Muscle of leg (tissue), 11 donors: ENCODE measurements around the gene ANAPC5. TPM values are rescaled to one million over a fixed set of nuclear protein-coding genes. Genes with fewer than 3 reads are reported as not detected.
"Not testable (repeated sequence)": the region's sequence is repeated elsewhere in the genome, so short reads cannot be mapped to it uniquely, and the experiment has no call there.

Source experiments
- DNase-seq: peaks from one replicate; pipeline ENCODE4 v3.0.0; 2013
- H3K27ac ChIP-seq: one replicate; pipeline ENCODE4 v1.5.1; 2013; ENCODE audit warnings: mild to moderate bottlenecking, low read length, control low read depth
- H3K27me3 ChIP-seq: one replicate; pipeline ENCODE4 v1.6.1; 2013; ENCODE audit warnings: low read length; ENCODE audit not compliant: control insufficient read depth, insufficient read depth
- H3K36me3 ChIP-seq: one replicate; pipeline ENCODE4 v1.6.1; 2013; ENCODE audit warnings: low read length; ENCODE audit not compliant: control insufficient read depth, insufficient read depth
- H3K4me1 ChIP-seq: one replicate; pipeline ENCODE4 v1.6.1; 2013; ENCODE audit warnings: low read length; ENCODE audit not compliant: control insufficient read depth, insufficient read depth
- H3K4me3 ChIP-seq: one replicate; pipeline ENCODE4 v1.5.1; 2013; ENCODE audit warnings: low read length, control low read depth
- H3K9me3 ChIP-seq: replicated peaks from 2 replicates; pipeline ENCODE4 v1.6.1; 2013; ENCODE audit warnings: low read depth, low read length; ENCODE audit not compliant: control insufficient read depth
- WGBS: methylation state at CpG from one replicate; pipeline ENCODE4 v1.1.5; 2013; ENCODE audit warnings: missing lambda C conversion rate; ENCODE audit not compliant: insufficient coverage; 5-methylcytosine and 5-hydroxymethylcytosine counted together
- polyA plus RNA-seq, 8 donors: library from polyadenylated mRNA; unstranded; fragments of 120-200 nt; gene quantifications; one replicate each; pipeline versions ENCODE4 v1.2.1 to v1.2.3, GENCODE V29; 2013; ENCODE audit warnings: inconsistent platforms in 1 of 8, low replicate concordance in 1 of 8; ENCODE audit not compliant: insufficient read length in 8 of 8, insufficient read depth in 1 of 8
- total RNA-seq: library from RNA; stranded (reverse); fragments of 120-200 nt; gene quantifications from one replicate; pipeline ENCODE4 v1.2.4, GENCODE V29; 2013

The ANAPC5 gene
- total and polyA plus RNA-seq, 9 donors: 93.3 to 114 (median 106) TPM

DNA sequence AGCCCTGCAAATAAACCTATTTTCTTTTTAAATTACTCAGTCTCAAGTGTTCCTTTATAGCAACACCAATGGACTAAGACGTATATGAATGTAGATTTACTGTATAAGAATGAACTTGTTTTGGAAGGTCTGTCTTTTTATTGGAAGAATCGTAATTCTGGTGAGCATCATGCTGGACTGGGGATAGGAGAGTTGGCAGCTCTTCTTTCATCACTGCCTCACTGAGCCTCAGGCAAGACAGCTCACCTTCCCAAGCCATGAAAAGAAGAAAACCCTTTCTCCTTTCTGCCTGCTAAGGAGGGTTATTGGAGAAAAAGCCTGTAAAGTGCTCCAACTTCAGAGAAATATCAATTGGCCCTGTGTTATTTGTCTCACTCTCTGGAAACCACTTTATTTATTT lies 38.6 kb upstream of the ANAPC5 start:
- Histone ChIP-seq H3K27ac (no peak overlapping the region), H3K4me1 (no peaks in the 10 kb centered on the region), H3K4me3 (no peak overlapping the region), H3K9me3 (no peaks in the 10 kb centered on the region), H3K27me3 (no peaks in the 10 kb centered on the region), H3K36me3 (no peaks in the 10 kb centered on the region)
- DNase-seq: no peak
- no CpG with 5 or more reads among the region's 2 CpGs for WGBS

DNA sequence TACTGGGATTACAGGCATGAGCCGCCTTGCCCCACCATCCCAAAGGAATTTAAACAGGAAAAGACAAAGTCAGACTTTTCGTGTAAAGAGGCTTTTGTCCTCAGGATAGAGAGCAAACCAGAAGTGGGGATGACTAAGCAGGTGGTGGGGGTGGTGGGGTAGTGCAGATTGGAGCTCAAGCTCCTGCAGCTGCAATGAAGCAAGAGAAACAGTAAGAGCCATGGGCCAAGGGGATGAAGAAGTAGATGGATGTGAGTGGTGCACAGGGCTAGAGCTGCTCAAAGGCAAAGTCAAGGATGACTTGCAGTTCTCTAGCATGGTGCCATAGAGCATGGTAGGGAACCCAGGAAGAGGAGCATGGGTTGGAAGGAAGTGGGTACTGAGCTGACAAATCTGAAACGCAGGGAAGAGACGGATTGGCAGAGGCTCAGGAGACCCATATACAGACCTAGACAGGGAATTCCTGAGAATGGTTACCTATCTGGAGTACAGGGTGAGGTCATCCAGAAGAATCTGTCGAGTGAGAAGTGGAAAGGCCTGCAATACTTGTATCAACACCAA lies 36.3 kb upstream of the ANAPC5 start:
- no peak overlapping the region for H3K4me3 ChIP-seq
- no peak for DNase-seq
- WGBS: 58% methylated on average over 4 of the region's 5 CpGs
- no peaks in the 10 kb centered on the region for H3K4me1 ChIP-seq
- H3K9me3 ChIP-seq: no peaks in the 10 kb centered on the region
- no peaks in the 10 kb centered on the region for H3K36me3 ChIP-seq
- H3K27ac ChIP-seq: no peak overlapping the region
- no peaks in the 10 kb centered on the region for H3K27me3 ChIP-seq

DNA sequence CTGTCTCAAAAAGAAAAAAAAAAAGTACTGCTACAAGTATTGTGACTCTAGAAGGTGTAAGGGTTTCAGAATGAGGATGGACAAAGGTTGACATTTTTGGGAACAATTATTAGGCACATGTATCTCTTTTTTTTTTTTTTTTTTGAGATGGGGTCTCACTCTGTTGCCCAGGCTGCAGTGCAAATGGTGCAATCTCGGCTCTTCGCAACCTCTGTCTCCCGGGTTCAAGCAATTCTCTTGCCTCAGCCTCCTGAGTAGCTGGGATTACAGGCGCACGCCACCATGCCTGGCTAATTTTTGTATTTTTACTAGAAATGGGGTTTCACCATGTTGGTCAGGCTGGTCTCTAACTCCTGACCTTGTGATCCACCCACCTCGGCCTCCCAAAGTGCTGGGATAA lies 32.7 kb upstream of the ANAPC5 start:
- not testable (repeated sequence) for H3K4me1 ChIP-seq, H3K27ac ChIP-seq, H3K27me3 ChIP-seq, H3K36me3 ChIP-seq, H3K4me3 ChIP-seq, DNase-seq, H3K9me3 ChIP-seq
- no CpG with 5 or more reads among the region's 6 CpGs for WGBS

DNA sequence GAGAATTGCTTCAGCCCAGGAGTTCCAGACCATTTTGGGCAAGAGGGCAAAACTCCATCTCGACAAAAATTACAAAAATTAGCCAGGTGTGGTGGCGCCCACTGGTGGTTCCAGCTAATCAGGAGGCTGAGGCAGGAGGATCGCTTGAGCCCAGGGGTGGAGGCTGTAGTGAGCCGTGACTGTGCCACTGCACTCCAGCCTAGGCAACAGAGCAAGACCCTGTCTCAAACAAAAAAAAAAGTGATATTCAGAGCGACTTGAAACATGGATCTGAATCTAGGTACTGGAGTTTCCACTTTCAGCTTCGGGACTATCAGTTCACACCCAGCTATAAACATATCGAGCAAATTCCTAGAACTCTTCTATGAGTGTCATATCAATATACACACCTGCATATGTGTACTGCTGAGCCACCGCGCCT lies 31.4 kb upstream of the ANAPC5 start:
- Histone ChIP-seq H3K9me3 (no peaks in the 10 kb centered on the region), H3K27me3 (no peaks in the 10 kb centered on the region), H3K36me3 (no peaks in the 10 kb centered on the region), H3K4me1 (no peaks in the 10 kb centered on the region), H3K4me3 (no peak overlapping the region), H3K27ac (no peak overlapping the region)
- 90% methylated on average over 5 of the region's 9 CpGs for WGBS
- no peak for DNase-seq

DNA sequence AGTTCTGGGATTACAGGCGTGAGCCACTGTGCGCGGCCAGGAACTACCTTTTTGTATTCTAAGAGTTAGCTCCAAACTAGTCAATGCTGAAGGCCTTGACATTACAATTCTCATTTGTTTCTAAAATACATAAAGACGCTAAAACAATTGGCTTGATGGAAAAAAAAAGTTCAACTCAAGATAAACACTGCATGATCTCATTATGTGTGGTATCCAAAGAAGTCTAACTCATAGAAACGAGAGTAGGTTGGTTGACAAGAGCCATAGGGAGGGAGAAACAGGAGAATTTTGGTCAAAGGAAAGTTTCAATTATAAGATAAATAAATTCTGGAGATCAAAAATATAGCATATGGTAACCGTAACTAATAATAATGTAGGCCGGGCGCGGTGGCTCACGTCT lies 27.7 kb upstream of the ANAPC5 start:
- Histone ChIP-seq H3K36me3 (no peaks in the 10 kb centered on the region), H3K9me3 (no peaks in the 10 kb centered on the region), H3K27ac (no peak overlapping the region), H3K4me1 (no peaks in the 10 kb centered on the region), H3K4me3 (no peak overlapping the region), H3K27me3 (no peaks in the 10 kb centered on the region)
- no CpG with 5 or more reads among the region's 10 CpGs for WGBS
- DNase-seq: no peak

DNA sequence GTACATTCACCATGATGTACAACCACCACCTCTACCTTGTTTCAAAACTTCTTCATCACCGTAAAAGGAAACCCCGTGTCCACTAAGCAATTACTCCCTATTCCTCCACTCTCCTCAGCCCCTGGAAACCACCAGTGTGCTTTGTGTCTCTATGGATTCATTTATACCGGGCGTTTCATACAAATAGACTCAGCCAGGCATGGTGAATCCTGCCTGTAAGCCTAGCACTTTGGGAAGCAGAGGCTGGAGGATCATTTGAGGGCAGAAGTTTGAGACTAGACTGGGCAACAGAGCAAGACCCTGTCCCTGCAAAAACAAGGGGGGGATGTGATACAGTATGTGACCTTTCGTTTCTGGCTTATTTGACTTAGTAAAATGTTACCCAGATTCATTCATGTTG lies 26.5 kb upstream of the ANAPC5 start:
- WGBS: 46% methylated on average over 2 of the region's 5 CpGs
- H3K4me1 ChIP-seq: no peaks in the 10 kb centered on the region
- H3K9me3 ChIP-seq: no peaks in the 10 kb centered on the region
- H3K27me3 ChIP-seq: no peaks in the 10 kb centered on the region
- no peak overlapping the region for H3K27ac ChIP-seq
- no peak overlapping the region for H3K4me3 ChIP-seq
- no peaks in the 10 kb centered on the region for H3K36me3 ChIP-seq
- DNase-seq: no peak

DNA sequence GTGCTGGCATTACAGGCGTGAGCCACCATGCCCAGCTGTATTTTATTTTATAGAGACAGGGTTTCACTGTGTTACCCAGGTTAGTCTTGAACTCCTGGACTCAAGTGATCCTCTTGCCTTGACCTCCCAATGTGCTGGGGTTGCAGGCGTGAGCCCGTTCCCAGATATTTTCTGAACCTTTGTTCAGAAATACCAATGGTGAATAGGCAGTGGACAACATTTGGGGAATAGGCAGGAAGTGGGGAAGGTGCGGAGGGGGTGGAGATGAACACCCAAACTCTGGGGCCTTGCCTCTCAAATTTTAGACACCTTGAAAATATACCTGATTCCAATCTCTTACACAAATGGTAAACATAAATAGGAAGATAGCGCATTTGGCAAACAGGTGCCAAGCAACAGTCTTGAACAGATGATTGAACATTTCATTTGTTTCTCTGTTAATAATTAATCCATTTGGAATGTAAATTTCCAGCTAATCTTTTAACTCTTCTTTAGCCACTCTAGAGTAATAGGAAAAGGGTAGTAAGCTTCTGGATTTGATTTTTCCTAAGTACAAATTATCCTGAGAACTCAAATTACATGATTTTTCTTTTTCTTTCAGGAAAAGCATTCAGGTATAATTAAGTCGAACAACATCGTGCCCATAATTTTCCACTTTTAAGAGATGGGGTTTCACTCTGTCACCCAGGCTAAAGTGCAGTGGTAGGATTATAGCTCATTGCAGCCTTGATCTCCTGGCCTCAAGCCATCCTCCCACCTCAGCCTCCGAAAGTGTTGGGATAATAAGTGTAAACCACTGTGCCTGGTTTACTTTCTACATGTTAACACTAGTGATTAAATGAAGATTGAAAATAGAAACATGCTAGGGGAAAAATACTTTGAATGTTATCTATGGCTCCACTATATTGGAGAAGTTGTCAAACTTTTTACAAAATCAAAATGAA lies 24.8 kb upstream of the ANAPC5 start:
- no peaks in the 10 kb centered on the region for H3K36me3 ChIP-seq
- no peaks in the 10 kb centered on the region for H3K9me3 ChIP-seq
- WGBS: 74% methylated on average over 3 of the region's 8 CpGs
- no peaks in the 10 kb centered on the region for H3K4me1 ChIP-seq
- DNase-seq: no peak
- H3K27ac ChIP-seq: no peak overlapping the region
- no peaks in the 10 kb centered on the region for H3K27me3 ChIP-seq
- no peak overlapping the region for H3K4me3 ChIP-seq

DNA sequence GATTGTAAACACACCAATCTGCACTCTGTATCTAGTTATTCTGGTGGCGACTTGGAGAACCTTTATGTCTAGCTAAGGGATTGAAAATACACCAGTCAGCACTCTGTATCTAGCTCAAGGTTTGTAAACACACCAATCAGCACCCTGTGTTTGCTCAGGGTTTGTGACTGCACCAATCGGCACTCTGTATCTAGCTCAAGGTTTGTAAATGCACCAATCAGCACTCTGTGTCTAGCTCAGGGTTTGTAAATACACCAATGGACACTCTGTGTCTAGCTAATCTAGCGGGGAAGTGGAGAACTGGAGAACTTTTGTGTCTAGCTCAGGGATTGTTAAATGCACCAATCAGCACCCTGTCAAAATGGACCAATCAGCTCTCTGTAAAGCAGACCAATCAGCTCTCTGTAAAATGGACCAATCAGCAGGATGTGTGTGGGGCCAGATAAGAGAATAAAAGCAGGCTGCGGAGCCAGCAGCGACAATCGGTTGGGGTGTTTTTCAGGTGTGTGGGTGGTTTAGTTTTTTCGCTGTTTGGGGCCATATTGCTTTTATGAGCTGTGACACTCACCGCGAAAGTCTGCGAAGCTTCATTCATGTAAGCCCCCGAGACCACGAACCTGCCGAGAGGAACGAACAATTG lies 22.9 kb upstream of the ANAPC5 start:
- 62% methylated on average over 7 of the region's 14 CpGs for WGBS
- H3K27ac ChIP-seq, H3K4me1 ChIP-seq, H3K36me3 ChIP-seq, DNase-seq, H3K4me3 ChIP-seq, H3K27me3 ChIP-seq, H3K9me3 ChIP-seq: not testable (repeated sequence)

DNA sequence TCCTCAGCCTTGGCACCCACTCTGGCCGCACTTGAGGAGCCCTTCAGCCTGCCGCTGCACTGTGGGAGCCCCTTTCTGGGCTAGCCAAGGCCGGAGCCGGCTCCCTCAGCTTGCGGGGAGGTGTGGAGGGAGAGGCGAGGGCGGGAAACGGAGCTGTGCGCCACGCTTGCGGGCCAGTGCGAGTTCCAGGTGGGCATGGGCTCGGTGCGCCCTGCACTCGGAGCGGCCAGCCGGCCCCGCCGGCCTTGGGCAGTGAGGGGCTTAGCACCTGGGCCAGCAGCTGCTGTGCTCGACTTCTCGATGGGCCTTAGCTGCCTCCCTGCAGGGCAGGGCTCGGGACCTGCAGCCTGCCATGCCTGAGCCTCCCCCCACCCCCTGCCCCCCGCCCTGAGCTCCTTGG lies 22.1 kb upstream of the ANAPC5 start:
- H3K36me3 ChIP-seq, H3K27me3 ChIP-seq, H3K9me3 ChIP-seq, H3K4me3 ChIP-seq, H3K4me1 ChIP-seq, H3K27ac ChIP-seq, DNase-seq: not testable (repeated sequence)
- WGBS: 93% methylated on average over 19 of the region's 23 CpGs

DNA sequence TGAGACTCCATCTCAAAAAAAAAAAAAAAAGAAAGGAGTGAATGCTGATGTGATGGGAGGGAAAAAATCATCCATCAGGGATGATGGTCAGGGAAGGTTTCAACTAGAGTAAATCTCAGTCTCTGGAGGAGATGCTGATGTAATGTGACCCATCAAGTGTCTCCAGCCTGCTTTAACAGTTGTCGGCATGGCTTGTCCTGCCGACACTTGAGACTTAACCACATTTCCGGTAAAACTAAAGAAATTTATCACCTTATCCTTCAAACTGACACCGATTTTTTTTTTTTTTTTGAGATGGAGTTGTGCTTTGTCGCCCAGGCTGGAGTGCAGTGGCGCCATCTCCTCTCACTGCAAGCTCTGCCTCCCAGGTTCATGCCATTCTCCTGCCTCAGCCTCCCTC lies 21.5 kb upstream of the ANAPC5 start:
- DNase-seq: no peak
- Histone ChIP-seq H3K27ac (no peak overlapping the region), H3K4me3 (no peak overlapping the region), H3K36me3 (no peaks in the 10 kb centered on the region), H3K9me3 (no peaks in the 10 kb centered on the region), H3K4me1 (no peaks in the 10 kb centered on the region), H3K27me3 (no peaks in the 10 kb centered on the region)
- 20% methylated on average over 1 of the region's 6 CpGs for WGBS
